Calu3 (cell line): ENCODE measurements around the gene SND1. TPM values are rescaled to one million over a fixed set of nuclear protein-coding genes. Genes with fewer than 3 reads are reported as not detected.

Source experiments
- BruUV-seq: library from RNA; stranded (reverse); fragments of 400-500 nt; replicated peaks from 2 replicates; lab custom pipeline; 2021; lab: Mats Ljungman, UMichigan
- CTCF ChIA-PET: fragments of 300-600 bp; sonication (Branson Sonifier 250); formaldehyde crosslinking; loops from one replicate; lab custom pipeline; 2022; ENCODE audit warnings: antibody characterized with exemption; lab: Charles Lee
- DNase-seq: peaks from one replicate; pipeline ENCODE4 v3.0.0; 2022
- H3K27ac Mint-ChIP-seq: one replicate; pipeline ENCODE4 v1.8.0; 2022; ENCODE audit warnings: mixed read lengths; ENCODE audit not compliant: unreplicated experiment
- H3K27me3 Mint-ChIP-seq: one replicate; pipeline ENCODE4 v1.8.0; 2022; ENCODE audit warnings: mixed read lengths; ENCODE audit not compliant: unreplicated experiment
- H3K36me3 Mint-ChIP-seq: one replicate; pipeline ENCODE4 v1.8.0; 2022; ENCODE audit warnings: mild to moderate bottlenecking, moderate library complexity, mixed read lengths; ENCODE audit not compliant: insufficient read depth, unreplicated experiment
- H3K4me1 Mint-ChIP-seq: one replicate; pipeline ENCODE4 v1.8.0; 2022; ENCODE audit warnings: mild to moderate bottlenecking, low read depth, mixed read lengths; ENCODE audit not compliant: unreplicated experiment
- H3K4me3 Mint-ChIP-seq: one replicate; pipeline ENCODE4 v1.8.0; 2022; ENCODE audit warnings: mild to moderate bottlenecking, low read depth, moderate library complexity, mixed read lengths; ENCODE audit not compliant: unreplicated experiment
- H3K9me3 Mint-ChIP-seq: one replicate; pipeline ENCODE4 v1.8.0; 2022; ENCODE audit warnings: low read depth, mixed read lengths; ENCODE audit not compliant: unreplicated experiment
- intact Hi-C: fragments of 100-400 bp; cut with micrococcal nuclease; formaldehyde crosslinking; loops from one replicate; pipeline ENCODE4 v1.10.0; 2022; ENCODE audit not compliant: unreplicated experiment
- total RNA-seq: library from RNA; stranded (reverse); gene quantifications from 2 replicates; pipeline ENCODE4 v1.2.3, GENCODE V29; 2022
- TF ChIP-seq, protein P1 (sequence below): fragments of 200-600 bp; IDR thresholded peaks from one replicate; pipeline ENCODE4 v1.8.0; 2022; ENCODE audit warnings: antibody characterized with exemption; ENCODE audit not compliant: unreplicated experiment

Gene SND1
- total RNA-seq, 1 experiment from 2014 or later, result 205 TPM

DNA sequence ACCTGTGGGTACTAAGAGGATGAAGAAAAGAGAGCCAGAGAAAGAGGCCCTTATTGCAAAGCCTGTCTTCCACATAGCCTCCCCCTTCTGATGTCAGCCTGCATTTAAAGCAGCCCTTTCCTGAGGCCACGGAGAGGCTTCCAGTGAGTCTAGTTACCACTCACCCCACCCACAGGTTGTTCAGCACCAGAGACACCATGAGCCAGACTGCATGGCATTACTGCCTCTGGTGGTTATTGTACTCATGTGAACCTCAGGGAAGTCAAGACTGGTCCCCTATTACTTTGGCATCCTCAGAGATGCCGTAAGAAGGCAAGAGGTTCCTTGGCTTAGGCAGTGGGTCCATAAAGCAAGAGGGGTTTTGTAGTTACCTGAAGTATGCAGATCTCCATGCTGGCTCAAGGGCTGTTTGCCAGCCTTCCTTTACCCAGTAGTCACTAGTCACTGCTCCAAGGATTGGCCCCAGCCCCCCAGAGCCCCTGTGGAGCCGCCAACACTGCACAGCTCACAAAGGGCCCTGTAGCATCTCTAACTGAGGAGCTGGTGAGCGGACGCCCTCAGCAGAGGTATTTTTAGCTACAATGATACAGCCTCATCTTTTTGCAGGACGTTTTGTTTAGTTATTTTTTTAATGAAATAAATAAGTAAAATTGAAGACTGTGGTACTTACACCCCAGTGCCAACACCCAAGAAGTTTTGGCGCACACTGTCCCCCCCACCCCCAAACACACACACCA, 358.6 kb downstream of the SND1 start:
- H3K9me3 Mint-ChIP-seq, result no peaks in the 10 kb centered on the region
- BruUV-seq, result no TSS peak
- no peak for DNase-seq

DNA sequence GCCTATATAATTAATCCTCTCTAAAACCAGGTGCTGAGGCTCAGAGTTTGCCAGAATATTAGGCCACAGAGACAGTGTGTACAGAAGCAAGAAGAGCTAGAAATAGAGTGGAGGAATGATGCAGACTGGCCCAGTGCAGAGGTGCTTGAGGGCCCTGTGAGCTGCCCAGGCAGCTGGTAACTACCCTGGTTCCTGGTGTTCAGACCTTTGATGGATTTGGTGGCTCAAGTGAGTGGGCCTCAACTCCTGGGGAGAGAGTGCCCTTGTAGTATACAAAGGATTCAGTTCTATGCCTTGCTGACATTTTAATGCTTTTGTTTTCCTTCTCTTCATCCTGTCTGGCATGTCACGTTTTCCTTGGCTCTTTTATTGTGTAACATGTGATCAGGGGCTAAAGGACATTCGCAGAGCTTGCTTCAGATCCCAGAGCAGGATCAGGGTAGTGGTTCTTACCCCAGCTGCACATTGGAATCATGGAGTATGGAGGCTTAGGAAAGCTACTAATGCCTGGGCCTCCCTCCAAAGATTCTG, 359.2 kb downstream of the SND1 start:
- TF ChIP-seq, protein P1, sequence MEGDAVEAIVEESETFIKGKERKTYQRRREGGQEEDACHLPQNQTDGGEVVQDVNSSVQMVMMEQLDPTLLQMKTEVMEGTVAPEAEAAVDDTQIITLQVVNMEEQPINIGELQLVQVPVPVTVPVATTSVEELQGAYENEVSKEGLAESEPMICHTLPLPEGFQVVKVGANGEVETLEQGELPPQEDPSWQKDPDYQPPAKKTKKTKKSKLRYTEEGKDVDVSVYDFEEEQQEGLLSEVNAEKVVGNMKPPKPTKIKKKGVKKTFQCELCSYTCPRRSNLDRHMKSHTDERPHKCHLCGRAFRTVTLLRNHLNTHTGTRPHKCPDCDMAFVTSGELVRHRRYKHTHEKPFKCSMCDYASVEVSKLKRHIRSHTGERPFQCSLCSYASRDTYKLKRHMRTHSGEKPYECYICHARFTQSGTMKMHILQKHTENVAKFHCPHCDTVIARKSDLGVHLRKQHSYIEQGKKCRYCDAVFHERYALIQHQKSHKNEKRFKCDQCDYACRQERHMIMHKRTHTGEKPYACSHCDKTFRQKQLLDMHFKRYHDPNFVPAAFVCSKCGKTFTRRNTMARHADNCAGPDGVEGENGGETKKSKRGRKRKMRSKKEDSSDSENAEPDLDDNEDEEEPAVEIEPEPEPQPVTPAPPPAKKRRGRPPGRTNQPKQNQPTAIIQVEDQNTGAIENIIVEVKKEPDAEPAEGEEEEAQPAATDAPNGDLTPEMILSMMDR, result no peak
- no peak overlapping the region for H3K4me3 Mint-ChIP-seq
- intact Hi-C loops, result no loop called here
- no peaks in the 10 kb centered on the region for H3K27me3 Mint-ChIP-seq
- no peaks in the 10 kb centered on the region for H3K4me1 Mint-ChIP-seq
- H3K9me3 Mint-ChIP-seq, result no peaks in the 10 kb centered on the region
- no TSS peak for BruUV-seq
- no peaks in the 10 kb centered on the region for H3K36me3 Mint-ChIP-seq
- H3K27ac Mint-ChIP-seq, result no peak overlapping the region
- CTCF ChIA-PET, result no interaction called here
- DNase-seq, result no peak

More for the DNA sequence above, 358.6 kb downstream of the SND1 start:
- Mint-ChIP-seq H3K36me3 (no peaks in the 10 kb centered on the region), H3K4me3 (no peak overlapping the region), H3K27me3 (no peaks in the 10 kb centered on the region), H3K4me1 (no peaks in the 10 kb centered on the region), H3K27ac (no peak overlapping the region)
- intact Hi-C loops, result no loop called here
- TF ChIP-seq, protein P1, result no peak
- CTCF ChIA-PET, result interaction anchor here (1.0 kb wide), 1 partner anchor 10 kb away, joined by 3 read pairs; no protein-coding TSS in a partner anchor

DNA sequence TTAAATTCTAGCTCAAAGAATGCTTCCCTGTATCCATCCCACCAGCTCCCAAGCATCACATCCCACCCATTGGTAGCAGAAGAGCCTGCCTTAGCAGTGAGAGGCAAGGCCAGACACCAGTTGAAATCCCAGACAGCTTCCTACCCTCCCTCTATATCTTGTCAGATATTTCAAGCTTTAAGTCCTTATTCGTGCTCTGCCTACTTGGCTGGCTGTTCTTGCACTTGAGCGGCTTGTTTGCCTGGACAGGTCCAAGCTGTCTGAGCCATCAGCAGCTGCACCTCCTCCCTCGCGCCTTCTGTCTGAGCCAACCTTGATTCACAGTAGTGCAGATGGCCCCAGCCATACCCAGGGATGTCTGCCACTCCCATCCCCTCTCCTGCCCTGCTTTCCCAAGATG, 362.8 kb downstream of the SND1 start:
- TF ChIP-seq, protein P1, result no peak

DNA sequence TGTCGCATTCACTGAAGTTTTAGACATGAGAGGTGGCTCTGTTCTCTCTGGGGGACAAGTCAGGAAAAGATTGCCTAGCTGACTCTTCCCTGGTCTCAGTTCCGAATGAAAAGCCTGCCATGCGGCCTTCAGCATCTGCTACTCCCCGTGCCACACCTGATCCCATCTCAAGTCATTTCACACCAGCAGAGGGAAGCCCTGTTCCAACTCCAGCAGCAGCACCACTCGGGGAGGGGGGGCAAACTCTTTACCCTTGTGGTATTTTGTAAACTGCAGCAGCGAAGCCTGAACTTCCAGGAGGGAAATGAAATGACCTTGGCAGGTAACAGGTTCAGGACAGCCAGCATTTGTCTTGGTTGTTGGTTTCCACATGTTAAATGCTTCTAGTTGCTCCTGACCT, 365.5 kb downstream of the SND1 start:
- CTCF ChIA-PET, result interaction anchor here (0.6 to 1.0 kb wide), 2 partner anchors 192 to 1242 kb away, joined by 4 to 6 read pairs; no protein-coding TSS in a partner anchor
- TF ChIP-seq, protein P1, result no peak
- intact Hi-C loops, result no loop called here
- Mint-ChIP-seq H3K27ac (no peak overlapping the region), H3K36me3 (no peaks in the 10 kb centered on the region), H3K4me1 (peaks cover 30% of the 10 kb centered on the region), H3K9me3 (no peaks in the 10 kb centered on the region), H3K27me3 (no peaks in the 10 kb centered on the region), H3K4me3 (no peak overlapping the region)
- no TSS peak for BruUV-seq
- DNase-seq, result peak; percentile 11

More for the DNA sequence above, 362.8 kb downstream of the SND1 start:
- no peak overlapping the region for H3K4me3 Mint-ChIP-seq
- BruUV-seq, result no TSS peak
- peaks cover 10% of the 10 kb centered on the region for H3K4me1 Mint-ChIP-seq
- no peaks in the 10 kb centered on the region for H3K9me3 Mint-ChIP-seq
- H3K27me3 Mint-ChIP-seq, result no peaks in the 10 kb centered on the region
- CTCF ChIA-PET, result no interaction called here
- no peaks in the 10 kb centered on the region for H3K36me3 Mint-ChIP-seq
- H3K27ac Mint-ChIP-seq, result no peak overlapping the region
- no peak for DNase-seq
- intact Hi-C loops, result no loop called here
